HG03354 (cell line): ENCODE data around the gene GOLGA8K.
"Not testable (repeated sequence)": the region's sequence is repeated elsewhere in the genome, so short reads cannot be mapped to it uniquely, and the experiment has no call there.

Experiments used
- ATAC-seq: cut with Tn5 transposase; IDR thresholded peaks from one replicate; pipeline ENCODE4 v1.9.1; 2021; ENCODE audit warnings: mild to moderate bottlenecking; ENCODE audit not compliant: unreplicated experiment, poor library complexity, severe bottlenecking

GOLGA8K gene, protein sequence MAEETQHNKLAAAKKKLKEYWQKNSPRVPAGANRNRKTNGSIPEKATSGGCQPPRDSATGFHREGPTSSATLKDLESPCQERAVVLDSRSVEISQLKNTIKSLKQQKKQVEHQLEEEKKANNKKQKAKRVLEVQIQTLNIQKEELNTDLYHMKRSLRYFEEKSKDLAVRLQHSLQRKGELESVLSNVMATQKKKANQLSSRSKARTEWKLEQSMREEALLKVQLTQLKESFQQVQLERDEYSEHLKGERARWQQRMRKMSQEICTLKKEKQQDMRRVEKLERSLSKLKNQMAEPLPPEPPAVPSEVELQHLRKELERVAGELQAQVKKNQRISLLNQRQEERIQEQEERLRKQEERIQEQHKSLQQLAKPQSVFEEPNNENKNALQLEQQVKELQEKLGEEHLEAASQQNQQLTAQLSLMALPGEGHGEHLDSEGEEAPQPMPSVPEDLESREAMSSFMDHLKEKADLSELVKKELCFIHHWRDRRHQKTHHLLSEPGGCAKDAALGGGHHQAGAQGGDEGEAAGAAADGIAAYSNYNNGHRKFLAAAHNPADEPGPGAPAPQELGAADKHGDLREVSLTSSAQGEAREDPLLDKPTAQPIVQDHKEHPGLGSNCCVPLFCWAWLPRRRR

DNA sequence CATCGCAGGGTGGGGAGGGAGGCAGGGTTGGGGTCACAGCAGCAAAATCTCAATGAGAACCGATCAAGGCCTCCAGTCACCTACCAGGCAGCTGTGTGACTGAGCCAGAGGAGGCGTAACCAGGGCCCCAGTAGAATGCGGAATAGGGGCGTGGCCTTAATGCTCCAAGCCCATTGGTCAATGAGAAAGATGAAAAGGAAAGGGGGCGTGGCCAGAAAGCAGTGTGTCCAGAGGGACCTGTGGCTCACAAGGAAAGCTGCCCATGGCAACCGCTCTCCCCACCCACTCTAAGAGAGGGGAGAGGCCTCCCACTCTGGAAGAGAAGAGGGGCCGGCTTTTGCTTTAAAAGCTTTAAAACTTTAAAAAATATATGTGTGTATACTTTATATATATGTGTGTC is at the start of gene GOLGA8K:
TSS of gene GOLGA8K (minus strand) at position 101 of the 400 bp plus-strand sequence. CDS start at position 3, 98 bp downstream.
- ATAC-seq, result not testable (repeated sequence)

DNA sequence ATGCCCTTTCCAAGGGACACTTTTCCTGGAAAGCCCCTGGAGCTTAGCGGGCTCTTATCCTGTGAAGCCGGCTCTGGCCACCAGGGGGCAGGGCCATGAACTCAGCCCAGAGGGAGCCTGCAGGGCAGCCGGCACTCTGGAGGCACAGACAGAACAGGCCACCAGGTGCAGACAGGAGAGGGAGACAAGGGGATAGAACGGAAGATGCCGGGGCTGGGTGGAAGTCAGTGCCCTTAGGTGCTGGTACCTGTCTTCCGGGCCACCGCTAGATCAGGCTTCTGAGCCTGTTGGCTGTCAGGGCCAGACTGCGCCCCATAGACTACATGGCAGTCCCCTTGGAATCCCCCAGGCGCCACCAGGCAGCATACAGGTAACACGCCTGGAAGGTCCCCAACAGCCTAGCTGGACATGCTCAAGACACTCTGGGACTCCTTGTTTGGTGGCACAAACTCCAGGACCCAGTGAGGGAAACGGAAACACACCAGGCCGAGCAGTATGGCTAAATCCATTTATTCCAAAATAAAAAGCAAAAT is 37.4 kb upstream of the GOLGA8K start:
- ATAC-seq, result not testable (repeated sequence)

DNA sequence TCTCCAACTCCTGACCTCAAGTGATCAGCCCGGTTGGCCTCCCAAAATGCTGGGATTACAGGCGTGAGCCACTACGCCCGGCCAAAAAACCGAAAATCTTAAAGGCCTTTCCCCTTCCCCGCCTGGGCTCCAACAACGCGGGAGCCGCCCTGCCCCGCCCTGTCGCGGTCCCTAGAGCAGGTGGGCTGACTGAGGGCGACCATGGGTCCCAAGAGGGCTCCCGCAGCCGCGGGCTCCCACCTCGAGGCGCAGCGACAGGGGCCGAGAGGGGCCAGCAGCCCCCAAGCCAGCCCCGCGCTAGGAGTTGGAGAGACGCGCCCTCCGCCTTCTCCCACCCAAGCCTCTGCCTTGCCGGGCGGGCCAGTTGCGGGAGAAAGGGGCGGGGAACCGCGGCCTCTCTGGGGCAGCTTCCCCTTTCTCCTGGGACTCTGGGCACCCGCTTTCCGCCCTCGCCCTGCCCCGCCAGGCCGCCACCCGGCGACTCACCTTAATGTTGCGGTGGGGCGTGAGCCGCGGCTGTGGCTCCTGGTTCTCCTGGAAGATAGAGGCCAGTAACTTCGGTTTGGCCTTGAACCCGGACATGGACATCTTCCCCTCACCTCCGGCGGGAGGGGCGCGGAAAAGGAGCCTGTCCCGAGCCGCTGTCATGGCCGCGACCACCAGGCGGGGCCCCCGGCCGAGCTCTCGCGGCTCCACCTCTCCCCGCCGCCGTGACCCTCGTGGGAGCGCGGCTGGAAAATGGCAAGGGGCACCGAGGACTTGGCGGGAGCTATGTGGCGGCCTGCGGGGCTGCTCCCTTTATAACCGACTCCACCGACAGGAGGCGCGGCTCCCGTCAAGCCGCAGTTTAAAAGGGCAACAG is 31.2 kb upstream of the GOLGA8K start:
- not testable (repeated sequence) for ATAC-seq

DNA sequence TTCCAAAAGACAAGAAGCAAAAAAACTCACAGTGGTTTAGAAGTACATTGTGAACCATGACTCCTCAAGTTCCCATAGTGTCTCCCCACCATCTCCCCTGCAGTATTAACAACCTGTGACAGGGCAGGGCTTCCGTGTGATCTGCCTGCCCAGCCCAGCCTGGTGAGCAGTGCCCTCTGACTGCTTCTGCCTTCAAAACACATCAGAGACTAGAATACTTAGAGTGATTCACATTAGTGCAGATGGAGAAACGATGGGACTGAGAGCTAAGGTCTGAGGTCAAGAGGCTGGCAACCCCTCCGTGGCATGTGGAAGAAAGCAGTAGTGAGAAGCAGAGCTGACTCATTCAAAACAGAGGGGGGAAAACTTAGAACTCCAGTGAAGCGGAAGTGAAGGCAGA is 24.5 kb upstream of the GOLGA8K start:
- ATAC-seq, result not testable (repeated sequence)

DNA sequence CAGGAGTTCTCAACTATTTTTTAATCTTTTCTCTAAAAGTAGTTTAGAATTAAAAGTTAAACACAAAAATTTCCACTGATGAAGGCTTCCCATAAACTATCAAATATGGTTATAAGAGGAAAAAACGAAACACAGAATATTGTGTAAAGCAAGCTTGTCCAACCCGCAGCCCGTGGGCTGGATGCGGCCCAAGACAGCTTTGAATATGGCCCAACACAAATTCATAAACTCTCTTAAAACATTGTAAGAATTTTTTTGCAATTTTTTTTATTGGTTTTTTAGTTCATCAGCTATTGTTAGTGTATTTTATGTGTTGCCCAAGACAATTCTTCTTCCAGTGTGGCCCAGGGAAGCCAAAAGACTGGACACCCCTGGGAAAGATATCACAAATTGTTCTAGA is 23.4 kb upstream of the GOLGA8K start:
- ATAC-seq, result not testable (repeated sequence)

DNA sequence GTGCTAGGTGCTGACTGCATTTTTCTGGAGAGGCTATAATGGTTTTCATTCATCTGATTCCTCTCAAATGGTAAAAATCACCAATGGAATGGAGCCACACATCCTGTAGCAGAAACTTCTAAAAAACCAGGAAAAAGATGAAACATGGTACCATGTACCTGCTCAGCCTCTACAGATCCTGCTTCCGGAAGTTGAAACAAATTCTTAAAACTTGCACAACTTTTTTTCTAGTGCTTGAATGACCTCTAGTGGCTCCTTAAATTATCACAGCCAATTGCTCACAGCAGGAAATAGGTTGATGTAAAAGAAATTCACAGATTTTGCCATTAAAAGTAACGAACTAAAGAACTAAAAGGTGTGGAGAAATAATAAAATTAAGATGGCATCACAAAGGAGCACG is 4.8 kb upstream of the GOLGA8K start:
- ATAC-seq, result not testable (repeated sequence)

DNA sequence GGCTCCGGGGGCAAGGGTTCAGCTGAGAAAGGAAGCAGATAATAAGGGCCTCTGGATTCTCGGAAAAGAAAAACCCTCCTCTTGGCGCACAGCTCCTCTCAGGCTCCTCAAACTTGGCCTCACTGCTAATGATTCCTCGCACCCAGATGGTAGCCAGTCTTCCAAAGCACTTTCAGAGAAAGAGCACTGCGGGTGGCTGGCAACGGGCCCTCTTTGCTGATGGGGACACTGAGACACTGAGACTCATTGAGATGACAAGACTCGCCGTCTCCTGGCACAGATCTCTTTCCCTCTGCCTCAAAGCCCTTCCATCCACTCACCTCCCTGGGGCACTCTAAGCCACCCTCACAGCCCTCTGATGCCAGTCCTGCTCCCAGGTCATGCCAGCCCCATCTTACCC is 6.6 kb downstream of the GOLGA8K start:
- not testable (repeated sequence) for ATAC-seq

DNA sequence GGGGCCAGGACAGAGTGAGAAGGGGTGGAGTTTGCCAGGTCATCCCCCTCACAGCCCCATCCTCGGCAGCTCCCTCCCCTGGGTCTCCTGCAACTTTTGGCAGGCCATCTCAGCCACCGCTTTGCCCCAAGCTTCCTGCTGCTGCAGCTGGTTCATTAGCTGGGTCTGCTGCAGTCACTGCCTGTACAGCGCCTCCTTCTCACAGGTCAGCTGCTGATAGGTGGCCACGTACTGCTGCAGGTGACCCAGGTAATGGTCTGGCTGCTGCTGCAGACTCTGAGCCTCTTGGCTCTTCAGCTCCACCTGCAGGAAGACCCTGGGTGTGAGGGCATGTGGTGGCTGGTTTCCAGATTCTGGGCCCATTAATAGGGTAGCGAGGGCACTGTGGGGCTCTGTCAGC is 8.3 kb downstream of the GOLGA8K start:
- not testable (repeated sequence) for ATAC-seq

DNA sequence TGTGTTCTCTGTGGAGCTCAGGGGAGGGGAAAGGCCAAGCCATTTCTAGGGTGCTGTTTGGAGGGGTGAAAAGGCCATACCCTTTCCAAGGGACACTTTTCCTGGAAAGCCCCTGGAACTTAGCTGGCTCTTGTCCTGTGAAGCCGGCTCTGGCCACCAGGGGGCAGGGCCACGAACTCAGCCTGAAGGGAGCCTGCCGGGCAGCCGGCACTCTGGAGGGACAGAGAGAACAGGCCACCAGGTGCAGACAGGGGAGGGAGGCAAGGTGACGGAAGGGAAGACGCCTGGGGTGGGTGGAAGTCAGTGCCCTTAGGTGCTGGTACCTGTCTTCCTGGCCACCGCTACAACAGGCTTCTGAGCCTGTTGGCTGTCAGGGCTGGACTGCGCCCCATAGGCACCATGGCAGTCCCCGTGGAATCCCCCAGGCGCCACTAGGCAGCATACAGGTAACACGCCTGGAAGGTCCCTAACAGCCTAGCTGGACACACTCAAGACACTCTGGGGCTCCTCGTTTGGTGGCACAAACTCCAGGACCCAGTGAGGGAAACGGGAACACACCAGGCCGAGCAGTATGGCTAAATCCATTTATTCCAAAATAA is 14.9 kb downstream of the GOLGA8K start:
- ATAC-seq, result not testable (repeated sequence)

DNA sequence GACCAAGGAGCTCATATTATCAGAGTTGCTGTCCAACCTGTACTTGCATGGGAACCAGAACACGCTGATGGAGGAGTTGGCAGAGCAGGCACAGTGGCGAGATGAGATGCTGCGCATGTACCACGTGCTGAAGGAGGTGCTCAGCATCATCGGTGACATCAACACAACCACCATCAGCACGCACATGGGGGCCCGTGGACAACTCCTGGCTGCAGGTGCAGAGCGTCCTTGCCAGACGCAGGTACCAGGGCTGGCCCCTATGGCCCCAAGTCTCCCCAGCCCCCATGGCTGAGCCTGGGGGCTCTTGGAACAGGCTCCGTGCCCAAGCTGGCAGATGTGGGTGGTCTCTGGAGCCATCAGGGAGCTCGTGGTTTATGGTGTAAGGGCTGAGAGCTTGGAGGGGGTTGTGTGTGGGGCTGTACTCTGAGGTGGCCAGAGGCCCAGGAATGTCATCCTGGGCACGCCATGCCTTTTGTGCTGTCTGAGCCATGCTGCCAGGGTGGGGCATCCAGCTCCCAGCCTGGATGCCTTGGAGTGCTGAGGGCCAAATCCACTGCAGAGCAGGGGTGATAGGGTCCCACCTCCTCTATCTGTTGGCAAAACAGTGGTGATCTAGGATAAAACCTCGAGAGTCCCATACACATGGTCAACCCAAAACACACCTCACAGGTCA is 17.1 kb downstream of the GOLGA8K start:
- ATAC-seq, result not testable (repeated sequence)

DNA sequence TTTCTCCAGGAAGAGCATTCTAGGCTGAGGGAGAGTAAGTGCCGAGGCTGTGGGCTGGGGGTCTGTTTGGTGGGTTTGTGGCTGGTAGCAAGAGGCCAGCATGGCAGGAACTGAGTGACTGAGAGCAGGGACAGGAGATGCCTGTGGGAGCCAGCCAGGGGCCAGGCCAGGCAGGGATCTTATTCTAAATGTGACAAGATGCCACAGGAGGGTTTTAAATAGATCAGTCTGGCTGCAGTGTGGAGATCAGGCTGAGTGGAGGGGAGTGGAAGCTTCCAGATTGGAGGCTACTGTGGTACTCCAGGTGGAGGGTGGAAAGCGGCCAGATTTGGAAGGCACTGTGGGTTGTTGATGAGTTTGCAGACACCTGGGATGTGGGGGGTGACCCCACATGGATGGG is 28.9 kb downstream of the GOLGA8K start:
- not testable (repeated sequence) for ATAC-seq

DNA sequence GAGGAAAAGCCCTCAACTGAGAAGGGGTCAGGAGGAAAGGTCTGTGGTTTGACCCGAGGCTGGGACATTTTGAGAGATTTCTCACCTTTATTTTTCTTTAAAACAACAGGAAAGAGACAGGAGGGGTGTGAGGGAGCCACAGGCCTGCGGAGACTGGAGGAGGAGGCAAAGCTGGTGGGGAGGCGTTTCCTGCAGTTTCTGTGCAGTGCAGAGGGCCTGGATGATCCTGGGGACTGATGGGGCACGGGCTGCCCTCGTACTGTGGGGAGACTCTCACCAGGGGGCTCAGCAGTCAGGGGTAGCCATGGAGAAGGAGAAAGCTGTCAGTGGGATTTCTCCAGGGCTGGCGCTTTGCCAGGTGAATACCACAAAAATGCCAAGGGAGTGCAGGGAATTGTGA is 29.4 kb downstream of the GOLGA8K start:
- ATAC-seq, result not testable (repeated sequence)

DNA sequence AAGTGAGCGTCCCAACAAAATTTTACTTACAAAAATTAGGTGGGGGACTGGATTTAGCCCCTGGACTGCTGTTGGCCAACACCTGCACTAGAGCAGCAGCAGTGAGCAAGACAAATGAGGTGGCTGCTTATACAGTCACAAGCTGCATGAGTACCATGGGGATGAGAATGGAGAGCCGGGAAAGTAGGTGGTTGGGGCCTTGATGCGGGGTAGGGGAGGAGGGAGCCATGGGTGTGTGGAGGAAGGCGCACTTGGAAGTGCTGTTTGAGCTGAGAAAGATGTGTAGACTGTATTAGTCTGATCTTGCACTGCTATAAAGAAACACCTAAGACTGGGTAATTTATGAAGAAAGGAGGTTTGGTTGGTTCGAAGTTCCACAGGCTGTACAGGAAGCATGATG is 31.0 kb downstream of the GOLGA8K start:
- not testable (repeated sequence) for ATAC-seq

DNA sequence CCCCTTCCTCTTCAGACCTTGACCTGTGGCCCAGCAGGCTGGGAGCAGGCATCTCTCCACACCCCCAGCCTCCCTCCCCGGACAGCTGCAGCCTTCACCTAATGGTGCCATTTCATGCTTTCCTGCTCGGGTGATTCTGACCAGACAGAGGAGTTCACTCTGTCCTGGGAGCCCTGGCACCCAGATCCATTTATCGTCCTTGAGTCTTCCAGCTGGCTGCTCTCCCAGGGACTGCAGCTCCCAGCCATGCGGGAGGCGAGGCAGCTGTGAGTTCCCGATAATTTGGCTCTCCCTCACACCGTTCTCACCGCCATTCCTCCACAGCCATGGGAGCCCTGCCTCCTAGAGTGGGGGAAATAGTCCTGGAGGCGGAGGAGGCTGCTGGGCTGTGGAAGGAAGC is 32.6 kb downstream of the GOLGA8K start:
- ATAC-seq, result not testable (repeated sequence)

DNA sequence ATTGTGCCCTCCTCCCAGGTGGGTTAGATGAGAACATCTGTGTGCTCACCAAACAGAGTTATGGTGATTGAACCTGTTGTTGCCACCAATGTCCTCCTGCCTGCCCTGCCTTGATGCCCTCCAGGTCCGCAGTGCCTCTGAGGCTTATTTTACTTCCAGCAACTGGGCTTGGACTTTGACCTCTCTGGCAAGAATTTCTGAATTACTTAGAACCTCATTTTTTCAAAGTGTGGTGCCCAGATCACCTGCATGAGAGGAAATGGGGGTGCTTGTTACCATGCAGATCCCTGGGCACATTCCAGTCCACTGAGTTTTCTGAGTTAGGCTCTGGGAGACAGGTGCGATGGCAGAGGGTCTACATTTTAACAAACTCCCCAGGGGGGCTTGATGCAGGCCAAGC is 33.0 kb downstream of the GOLGA8K start:
- ATAC-seq, result not testable (repeated sequence)

DNA sequence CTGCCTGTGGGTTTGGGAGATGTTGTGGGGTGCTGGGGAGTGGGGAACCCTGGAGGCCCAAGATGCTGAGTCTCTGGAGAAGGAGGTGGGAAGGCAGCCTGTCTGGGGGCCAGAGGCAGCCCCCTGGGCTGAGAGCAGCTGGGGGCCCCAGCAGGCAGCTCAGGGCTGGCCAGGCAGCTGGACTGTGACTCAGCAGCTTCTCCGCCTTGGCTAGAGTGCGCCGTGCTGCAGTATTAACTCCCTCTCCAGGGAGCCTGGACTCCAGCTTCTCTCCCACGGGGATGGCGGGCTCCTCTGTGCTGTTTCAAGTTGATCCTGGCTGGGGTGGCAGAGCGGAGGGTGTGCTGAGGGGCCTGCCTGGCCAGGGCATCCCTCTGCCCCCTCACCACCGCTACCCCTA is 36.6 kb downstream of the GOLGA8K start:
- not testable (repeated sequence) for ATAC-seq

DNA sequence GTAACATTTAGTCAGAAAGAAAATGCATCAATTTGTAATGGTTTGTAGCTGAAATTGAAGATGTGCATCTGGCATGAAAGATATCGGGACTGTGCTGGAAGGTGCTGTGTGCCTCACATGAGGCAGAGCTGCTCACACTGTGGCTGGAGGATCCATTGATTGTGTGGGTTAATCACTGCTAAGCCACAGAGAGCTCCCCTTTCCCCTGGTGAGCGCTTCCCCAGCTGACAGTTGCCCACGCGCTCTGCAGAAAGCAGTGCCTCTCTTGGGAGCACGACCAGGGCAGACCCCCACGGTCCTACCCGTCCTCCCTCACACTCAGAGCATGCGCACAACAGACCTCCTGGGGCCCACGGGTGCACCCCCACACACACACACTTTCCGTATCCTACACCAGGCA is 37.1 kb downstream of the GOLGA8K start:
- not testable (repeated sequence) for ATAC-seq

DNA sequence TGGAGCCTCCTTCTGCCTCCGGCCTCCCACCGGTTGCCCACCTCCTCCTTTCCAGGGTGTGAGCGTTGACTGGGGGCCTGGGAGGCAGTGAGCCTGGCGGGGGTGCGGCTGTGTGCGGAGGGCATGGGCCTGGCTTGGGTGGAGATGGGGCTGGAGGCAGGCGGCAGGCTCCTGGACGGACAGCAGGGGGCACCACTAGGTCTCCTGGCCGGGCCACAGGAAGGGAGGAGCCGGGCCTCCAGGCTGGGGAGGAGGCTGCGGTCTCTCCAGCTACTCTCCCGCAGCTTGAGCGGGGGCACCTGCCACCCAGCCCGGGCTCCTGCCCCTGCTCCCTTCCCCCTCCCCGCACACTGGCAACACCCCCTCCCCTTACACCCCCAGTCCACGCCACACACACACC is 38.1 kb downstream of the GOLGA8K start:
- ATAC-seq, result not testable (repeated sequence)

DNA sequence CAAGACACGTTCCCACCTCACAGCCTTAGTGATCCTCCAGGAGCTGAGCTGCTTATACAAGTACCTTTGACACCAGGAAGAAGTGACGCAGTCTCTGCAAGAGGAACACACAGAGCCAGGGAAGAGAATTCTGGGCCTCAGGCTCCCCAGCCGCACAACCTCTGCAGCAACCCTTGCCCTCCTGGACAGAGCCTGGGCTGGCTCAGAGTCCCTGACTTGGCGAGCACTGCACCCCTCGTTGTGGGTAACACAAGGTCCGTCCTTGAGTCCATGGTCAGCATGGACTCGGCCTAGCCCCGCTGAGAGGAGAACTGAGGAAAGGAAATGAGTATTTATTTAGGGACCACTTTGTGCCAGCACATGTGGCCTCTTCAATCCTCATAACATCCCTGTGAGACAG is 39.6 kb downstream of the GOLGA8K start:
- ATAC-seq, result not testable (repeated sequence)
